ENCODE data around the gene TNS1.

The TNS1 gene

DNA sequence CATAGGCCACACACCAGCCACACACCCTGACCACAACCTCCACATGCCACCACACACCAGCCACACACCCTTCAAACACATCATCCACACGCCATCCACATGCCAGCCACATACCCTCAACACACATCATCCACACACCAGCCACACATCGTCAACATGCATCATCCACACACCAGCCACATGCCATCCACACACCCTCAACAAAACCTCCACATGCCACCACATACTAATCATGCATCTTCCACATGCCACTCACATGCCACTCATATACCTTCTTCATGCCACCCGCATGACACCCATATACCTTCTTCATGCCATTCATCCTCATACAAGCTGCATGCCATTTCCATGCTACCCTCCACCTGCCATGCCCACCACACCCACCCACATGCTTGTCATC lies 12.4 kb downstream of the TNS1 start:
- no peak for DNase-seq (ENCODE audit: low spot score)
- TF ChIP-seq, protein P1, sequence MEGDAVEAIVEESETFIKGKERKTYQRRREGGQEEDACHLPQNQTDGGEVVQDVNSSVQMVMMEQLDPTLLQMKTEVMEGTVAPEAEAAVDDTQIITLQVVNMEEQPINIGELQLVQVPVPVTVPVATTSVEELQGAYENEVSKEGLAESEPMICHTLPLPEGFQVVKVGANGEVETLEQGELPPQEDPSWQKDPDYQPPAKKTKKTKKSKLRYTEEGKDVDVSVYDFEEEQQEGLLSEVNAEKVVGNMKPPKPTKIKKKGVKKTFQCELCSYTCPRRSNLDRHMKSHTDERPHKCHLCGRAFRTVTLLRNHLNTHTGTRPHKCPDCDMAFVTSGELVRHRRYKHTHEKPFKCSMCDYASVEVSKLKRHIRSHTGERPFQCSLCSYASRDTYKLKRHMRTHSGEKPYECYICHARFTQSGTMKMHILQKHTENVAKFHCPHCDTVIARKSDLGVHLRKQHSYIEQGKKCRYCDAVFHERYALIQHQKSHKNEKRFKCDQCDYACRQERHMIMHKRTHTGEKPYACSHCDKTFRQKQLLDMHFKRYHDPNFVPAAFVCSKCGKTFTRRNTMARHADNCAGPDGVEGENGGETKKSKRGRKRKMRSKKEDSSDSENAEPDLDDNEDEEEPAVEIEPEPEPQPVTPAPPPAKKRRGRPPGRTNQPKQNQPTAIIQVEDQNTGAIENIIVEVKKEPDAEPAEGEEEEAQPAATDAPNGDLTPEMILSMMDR (IDR thresholded peaks at IDR 0.05; ENCODE audit: extremely low read depth, missing control alignments), result no peak

DNA sequence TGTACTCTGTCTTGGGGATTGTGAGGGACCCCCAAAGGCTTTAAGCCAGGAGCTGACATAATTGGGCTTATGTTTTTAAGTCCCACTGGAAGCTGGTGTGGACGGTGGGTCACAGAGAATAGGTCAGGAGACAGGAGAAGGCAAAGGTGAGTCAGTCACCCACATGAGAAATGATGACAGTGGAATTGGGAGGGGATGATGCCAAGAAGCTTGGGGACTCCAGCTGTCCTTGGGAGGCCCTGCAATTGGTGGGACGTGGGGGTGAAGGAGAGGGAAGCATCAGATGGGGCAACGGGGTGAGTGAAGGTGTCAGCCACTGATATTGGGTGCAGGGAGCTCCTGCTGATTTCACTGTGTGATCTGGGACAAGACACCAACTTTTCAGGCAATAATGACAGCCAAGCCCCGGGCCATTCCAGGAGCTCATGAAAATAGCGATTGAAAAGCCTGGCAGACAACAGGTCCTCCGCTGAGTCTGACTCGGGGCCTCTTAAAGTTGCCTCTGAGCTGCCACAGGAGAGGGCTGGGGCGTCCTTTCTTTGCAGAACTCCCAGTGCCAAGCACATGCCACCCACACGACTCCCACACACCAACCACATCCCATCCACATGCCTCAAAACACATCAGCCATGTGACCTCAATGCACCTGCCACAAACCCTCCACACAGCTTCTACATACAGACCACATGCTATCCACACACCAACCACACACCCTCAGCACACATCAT lies 13.4 kb downstream of the TNS1 start:
- TF ChIP-seq, protein P1 (IDR thresholded peaks at IDR 0.05; ENCODE audit: extremely low read depth, missing control alignments), result no peak
- DNase-seq (ENCODE audit: low spot score), result no peak

DNA sequence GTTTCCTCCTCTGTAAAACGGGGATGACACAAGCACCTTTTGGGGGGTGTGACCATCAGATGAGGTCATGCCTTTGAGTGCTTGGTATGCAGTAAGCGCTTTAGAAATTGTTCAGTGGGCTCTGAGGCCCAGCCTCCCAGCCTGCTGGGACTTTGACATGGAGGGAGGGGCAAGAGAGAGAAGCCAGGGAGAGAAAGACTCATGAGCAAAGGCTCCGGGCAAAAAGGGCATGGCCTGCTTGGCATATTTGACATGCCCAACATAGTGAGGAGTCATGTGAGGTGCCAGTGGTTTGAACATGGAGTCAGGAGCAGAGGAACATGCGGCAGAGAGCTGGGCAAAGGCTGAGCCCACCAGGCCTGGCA lies 14.0 kb downstream of the TNS1 start:
- TF ChIP-seq, protein P1 (IDR thresholded peaks at IDR 0.05; ENCODE audit: extremely low read depth, missing control alignments), result no peak
- no peak for DNase-seq (ENCODE audit: low spot score)

DNA sequence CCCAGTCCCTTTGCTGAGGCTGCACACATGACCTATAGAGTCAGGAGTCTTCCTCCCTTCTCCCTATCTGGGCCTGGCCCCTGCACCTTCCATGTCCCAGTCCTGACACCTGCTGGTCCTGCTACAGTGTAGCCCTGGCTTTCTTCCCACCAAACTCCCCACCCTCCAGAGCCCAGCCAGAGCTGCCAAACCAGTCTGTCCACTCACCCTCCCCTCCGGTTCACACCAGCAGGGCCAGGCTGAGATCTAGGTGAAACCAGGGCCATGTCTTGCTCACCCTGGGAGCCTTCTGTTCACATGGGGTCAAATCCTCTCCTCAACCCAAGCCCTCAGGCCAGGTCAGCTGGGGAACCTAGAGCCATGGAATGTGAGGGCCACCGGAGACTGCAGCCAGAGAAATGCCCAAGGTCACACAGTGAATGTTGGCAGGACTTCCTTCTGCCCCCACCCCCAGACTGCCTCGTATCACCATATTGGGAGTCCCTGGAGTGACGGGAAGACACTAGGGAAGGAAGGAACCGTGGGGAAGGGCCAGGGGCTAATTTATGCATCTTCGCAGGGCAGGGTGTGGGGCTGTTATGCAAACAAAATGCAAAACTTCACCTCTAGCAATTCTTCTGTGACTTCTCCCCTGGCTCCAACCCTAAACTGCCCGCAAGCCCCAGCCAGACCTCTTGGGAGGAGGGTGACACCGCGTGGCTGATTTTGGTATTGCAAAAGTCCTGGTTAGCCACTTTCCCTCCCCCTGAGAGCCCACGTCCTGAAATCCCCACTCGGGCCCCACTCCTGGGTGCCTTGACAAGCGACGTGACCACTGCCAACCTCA lies 14.6 kb downstream of the TNS1 start:
- TF ChIP-seq, protein P1 (IDR thresholded peaks at IDR 0.05; ENCODE audit: extremely low read depth, missing control alignments), result peak; percentile 69
- peak; percentile 82 for DNase-seq (ENCODE audit: low spot score)

DNA sequence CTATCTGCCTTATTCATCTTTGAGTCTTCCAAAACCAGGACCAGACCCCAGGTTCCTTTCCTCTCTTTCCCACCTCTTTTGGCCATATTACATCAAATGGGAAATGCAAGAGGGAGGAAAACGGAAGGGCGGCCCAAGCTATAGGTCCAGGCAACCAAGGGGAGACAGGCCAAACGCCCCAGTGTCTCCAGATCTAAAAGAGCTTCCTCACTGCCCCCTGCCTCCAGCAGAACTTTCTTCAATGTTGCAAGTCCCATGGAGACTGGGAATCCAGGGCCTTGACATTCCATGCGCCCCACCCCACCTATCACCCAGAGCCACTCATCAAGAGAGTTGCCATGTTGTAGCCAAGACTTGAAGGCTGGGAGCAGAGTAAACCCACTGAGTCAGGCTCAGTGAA lies 15.4 kb downstream of the TNS1 start:
- no peak for DNase-seq (ENCODE audit: low spot score)
- TF ChIP-seq, protein P1 (IDR thresholded peaks at IDR 0.05; ENCODE audit: extremely low read depth, missing control alignments), result no peak

DNA sequence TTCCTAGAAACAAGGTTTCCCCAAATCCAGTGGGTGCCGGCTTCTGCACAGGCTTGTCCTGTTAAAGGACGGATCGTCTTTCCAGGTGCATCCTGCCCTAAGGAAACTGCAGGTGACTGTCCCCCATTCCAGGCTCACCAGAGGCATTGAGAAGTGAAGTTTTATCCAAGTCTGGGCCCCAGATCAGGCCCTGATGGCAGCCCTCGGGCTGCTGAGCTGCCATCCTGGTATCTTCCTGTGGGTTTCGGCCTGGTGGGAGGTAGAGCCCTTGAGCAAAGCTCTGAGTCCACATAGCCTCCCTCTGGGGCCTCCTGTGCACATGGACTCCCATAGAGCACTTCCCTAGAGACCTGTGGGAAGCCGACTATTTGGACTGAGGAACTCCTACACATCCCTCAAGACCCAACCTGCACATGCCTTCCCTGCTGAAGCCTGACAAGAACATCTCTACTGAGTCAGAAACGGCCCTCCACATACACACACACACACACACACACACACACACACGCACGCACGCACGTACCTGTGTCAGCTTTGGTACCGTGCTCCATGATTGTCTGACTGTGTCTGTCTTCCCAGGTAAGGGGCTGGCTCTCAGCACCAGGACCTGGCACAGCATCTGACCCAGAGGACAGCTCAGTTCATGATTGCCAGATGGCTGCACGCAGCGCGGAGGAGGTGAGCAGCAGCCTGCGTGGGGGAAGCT lies 16.4 kb downstream of the TNS1 start:
- TF ChIP-seq, protein P1 (IDR thresholded peaks at IDR 0.05; ENCODE audit: extremely low read depth, missing control alignments), result no peak
- DNase-seq (ENCODE audit: low spot score), result no peak
